ENCODE measurements around the gene FLYWCH1. TPM values are rescaled to one million over a fixed set of nuclear protein-coding genes. Genes with fewer than 3 reads are reported as not detected.

FLYWCH1 gene
- total RNA-seq, 3 donors from 2014 or later = 28.0 to 30.9 (median 28.2) TPM

GRCh38 chr16:2950353-2950724, 38.6 kb downstream of the FLYWCH1 start:
- Histone ChIP-seq H3K4me3 (no peak overlapping the region), H3K9me3 (no peaks in the 10 kb centered on the region), H3K27me3 (peaks cover 0 to 15% of the 10 kb centered on the region in 2 donors), H3K27ac (no peak overlapping the region), H3K36me3 (no peaks in the 10 kb centered on the region), H3K4me1 (no peaks in the 10 kb centered on the region)
- intact Hi-C loops (cut with DNase I; ENCODE audit: low total_unique reads) = no loop called here
- TF ChIP-seq POLR2AphosphoS5 (IDR thresholded peaks at IDR 0.05) (no peak), CTCF (IDR thresholded peaks at IDR 0.05) (no peak), POLR2A (IDR thresholded peaks at IDR 0.05) (no peak)
- no peak for DNase-seq (ENCODE audit: low spot score in 2 of 2)

- TF ChIP-seq POLR2A (IDR thresholded peaks at IDR 0.05) (no peak), CTCF (IDR thresholded peaks at IDR 0.05) (no peak), POLR2AphosphoS5 (IDR thresholded peaks at IDR 0.05) (no peak)
- intact Hi-C loops (cut with DNase I; ENCODE audit: low total_unique reads) = no loop called here
- Histone ChIP-seq H3K4me1 (no peaks in the 10 kb centered on the region), H3K27me3 (peaks cover 0 to 20% of the 10 kb centered on the region in 2 donors), H3K9me3 (no peaks in the 10 kb centered on the region), H3K4me3 (no peak overlapping the region), H3K36me3 (no peaks in the 10 kb centered on the region), H3K27ac (no peak overlapping the region)
- no peak for DNase-seq (ENCODE audit: low spot score in 2 of 2)
Measured at GRCh38 chr16:2950773-2951172, 39.0 kb downstream of the FLYWCH1 start.

- no peak overlapping the region for H3K4me3 ChIP-seq
- DNase-seq (ENCODE audit: low spot score in 2 of 2) = no peak
- peaks cover 0 to 32% of the 10 kb centered on the region in 2 donors for H3K27me3 ChIP-seq
- intact Hi-C loops (cut with DNase I; ENCODE audit: low total_unique reads) = no loop called here
- no peak overlapping the region for H3K27ac ChIP-seq
- H3K4me1 ChIP-seq = no peaks in the 10 kb centered on the region
- TF ChIP-seq POLR2AphosphoS5 (IDR thresholded peaks at IDR 0.05) (no peak), CTCF (IDR thresholded peaks at IDR 0.05) (no peak), POLR2A (IDR thresholded peaks at IDR 0.05) (no peak)
- H3K36me3 ChIP-seq = no peaks in the 10 kb centered on the region
- no peaks in the 10 kb centered on the region for H3K9me3 ChIP-seq
Measured at GRCh38 chr16:2952679-2953078, 40.9 kb downstream of the FLYWCH1 start.

GRCh38 chr16:2953706-2954627, 42.2 kb downstream of the FLYWCH1 start:
- no peak overlapping the region for H3K4me3 ChIP-seq
- H3K4me1 ChIP-seq = no peaks in the 10 kb centered on the region
- no peaks in the 10 kb centered on the region for H3K9me3 ChIP-seq
- peaks cover 0 to 32% of the 10 kb centered on the region in 2 donors for H3K27me3 ChIP-seq
- no peak overlapping the region for H3K27ac ChIP-seq
- no peaks in the 10 kb centered on the region for H3K36me3 ChIP-seq
- intact Hi-C loops (cut with DNase I; ENCODE audit: low total_unique reads) = no loop called here
- DNase-seq (ENCODE audit: low spot score in 2 of 2) = no peak
- no peak for TF ChIP-seq POLR2AphosphoS5 (IDR thresholded peaks at IDR 0.05)

GRCh38 chr16:2954656-2955381, 43.1 kb downstream of the FLYWCH1 start:
- H3K4me1 ChIP-seq = no peaks in the 10 kb centered on the region
- DNase-seq (ENCODE audit: low spot score in 2 of 2) = no peak
- no peak overlapping the region for H3K27ac ChIP-seq
- H3K4me3 ChIP-seq = no peak overlapping the region
- peaks cover 0 to 36% of the 10 kb centered on the region in 2 donors for H3K27me3 ChIP-seq
- intact Hi-C loops (cut with DNase I; ENCODE audit: low total_unique reads) = no loop called here
- H3K9me3 ChIP-seq = no peaks in the 10 kb centered on the region
- TF ChIP-seq POLR2AphosphoS5 (IDR thresholded peaks at IDR 0.05) (no peak), CTCF (IDR thresholded peaks at IDR 0.05) (no peak), POLR2A (IDR thresholded peaks at IDR 0.05) (no peak)
- no peaks in the 10 kb centered on the region for H3K36me3 ChIP-seq
